Gastrocnemius medialis (tissue), 4 donors: ENCODE data around the gene C2orf78. TPM values are rescaled to one million over a fixed set of nuclear protein-coding genes. Genes with fewer than 3 reads are reported as not detected.

Experiments
- ATAC-seq, 2 donors: fragments of 150-250 bp; one replicate each; pipeline ENCODE4 v1.9.1; 2016
- DNase-seq, 2 donors: peaks; one replicate each; pipeline ENCODE4 v3.0.0-alpha.2; 2019
- H3K27ac ChIP-seq, 4 donors: fragments of 200-600 bp; sonication (generic); 1 replicate in 1 of 4; 2 replicates in 3 of 4; pipeline ENCODE4 v1.5.1; 2016 to 2018; ENCODE audit warnings: mild to moderate bottlenecking in 2 of 4, moderate library complexity in 1 of 4
- H3K27me3 ChIP-seq, 3 donors: fragments of 200-600 bp; sonication (generic) in 2 of 3; 1 replicate in 1 of 3; 2 replicates in 2 of 3; pipeline versions ENCODE4 v1.5.1 to v1.6.0; 2016 to 2019; ENCODE audit warnings: mild to moderate bottlenecking in 1 of 3, moderate library complexity in 1 of 3
- H3K36me3 ChIP-seq, 2 donors: fragments of 200-600 bp; sonication (generic) in 1 of 2; one replicate each; pipeline ENCODE4 v1.5.1; 2017 to 2018
- H3K4me1 ChIP-seq, 2 donors: fragments of 200-600 bp; sonication (generic) in 1 of 2; one replicate each; pipeline ENCODE4 v1.5.1; 2016 to 2017; ENCODE audit warnings: mild to moderate bottlenecking in 2 of 2
- H3K4me3 ChIP-seq, 4 donors: fragments of 200-600 bp; sonication (generic) in 3 of 4; 1 replicate in 1 of 4; 2 replicates in 3 of 4; pipeline ENCODE4 v1.5.1; 2016 to 2019; ENCODE audit warnings: mild to moderate bottlenecking in 2 of 4
- H3K9me3 ChIP-seq, 3 donors: fragments of 200-600 bp; sonication (generic) in 2 of 3; 1 replicate in 1 of 3; 2 replicates in 2 of 3; pipeline ENCODE4 v1.5.1; 2016 to 2019
- POLR2A ChIP-seq, 2 donors: fragments of 450-650 bp; IDR thresholded peaks; one replicate each; pipeline ENCODE4 v1.6.1; 2017; ENCODE audit warnings: antibody characterized with exemption in 2 of 2, mild to moderate bottlenecking in 2 of 2, moderate library complexity in 2 of 2
- in situ Hi-C, 4 donors: fragments of 200-750 bp; cut with MboI; loops; one replicate each; pipeline versions ENCODE4 v1.15.0 to v1.8.0; 2017; ENCODE audit warnings: low sequenced_read_pairs in 4 of 4
- intact Hi-C: fragments of 100-400 bp; cut with DNase I; formaldehyde crosslinking; loops from one replicate; pipeline ENCODE4 v1.15.1; 2023; ENCODE audit warnings: low total_unique reads
- total RNA-seq, 4 donors: library from RNA; depleted of rRNA; stranded (reverse); fragments of >200 nt; gene quantifications; one replicate each; pipeline versions ENCODE4 v1.1.0 to v1.2.3, GENCODE V29; 2016
- TF ChIP-seq, protein P1 (sequence below), 5 experiments: fragments of 450-650 bp in 3 of 5; fragments of 200-600 bp in 2 of 5; sonication (generic) in 2 of 5; IDR thresholded peaks in 4 of 5; conservative IDR thresholded peaks in 1 of 5; 1 replicate in 4 of 5; 2 replicates in 1 of 5; pipeline ENCODE4 v1.5.1; 2016 to 2019; ENCODE audit warnings: antibody characterized with exemption in 5 of 5, mild to moderate bottlenecking in 3 of 5, moderate library complexity in 3 of 5

C2orf78 gene
- total RNA-seq, 4 donors from 2014 or later, result 0.16 TPM; not detected in 3

DNA sequence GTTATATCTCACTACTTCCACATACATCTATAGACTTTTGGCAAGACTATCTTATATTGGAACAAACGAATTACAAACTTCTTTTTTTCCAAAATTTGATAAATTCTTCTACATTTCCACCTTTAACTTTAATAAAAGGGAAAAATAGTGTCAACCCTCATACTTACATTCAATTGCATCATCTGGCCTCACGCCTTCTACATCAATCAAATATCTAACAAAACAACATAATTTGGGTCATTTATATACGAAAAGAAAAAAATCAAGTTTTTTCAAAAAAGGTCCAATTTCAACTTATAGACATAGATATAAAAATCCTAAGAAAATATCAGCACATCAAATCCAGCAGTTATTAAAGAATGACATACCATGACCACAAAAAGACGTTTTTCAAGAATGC is 17.0 kb upstream of the C2orf78 start:
- TF ChIP-seq, protein P1, sequence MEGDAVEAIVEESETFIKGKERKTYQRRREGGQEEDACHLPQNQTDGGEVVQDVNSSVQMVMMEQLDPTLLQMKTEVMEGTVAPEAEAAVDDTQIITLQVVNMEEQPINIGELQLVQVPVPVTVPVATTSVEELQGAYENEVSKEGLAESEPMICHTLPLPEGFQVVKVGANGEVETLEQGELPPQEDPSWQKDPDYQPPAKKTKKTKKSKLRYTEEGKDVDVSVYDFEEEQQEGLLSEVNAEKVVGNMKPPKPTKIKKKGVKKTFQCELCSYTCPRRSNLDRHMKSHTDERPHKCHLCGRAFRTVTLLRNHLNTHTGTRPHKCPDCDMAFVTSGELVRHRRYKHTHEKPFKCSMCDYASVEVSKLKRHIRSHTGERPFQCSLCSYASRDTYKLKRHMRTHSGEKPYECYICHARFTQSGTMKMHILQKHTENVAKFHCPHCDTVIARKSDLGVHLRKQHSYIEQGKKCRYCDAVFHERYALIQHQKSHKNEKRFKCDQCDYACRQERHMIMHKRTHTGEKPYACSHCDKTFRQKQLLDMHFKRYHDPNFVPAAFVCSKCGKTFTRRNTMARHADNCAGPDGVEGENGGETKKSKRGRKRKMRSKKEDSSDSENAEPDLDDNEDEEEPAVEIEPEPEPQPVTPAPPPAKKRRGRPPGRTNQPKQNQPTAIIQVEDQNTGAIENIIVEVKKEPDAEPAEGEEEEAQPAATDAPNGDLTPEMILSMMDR (IDR thresholded peaks at IDR 0.05 in 4 of 5, conservative IDR thresholded peaks at IDR 0.05 in 1 of 5), result no peak
- no peak for TF ChIP-seq POLR2A (IDR thresholded peaks at IDR 0.05)
- Histone ChIP-seq H3K9me3 (no peaks in the 10 kb centered on the region), H3K4me1 (no peaks in the 10 kb centered on the region), H3K4me3 (no peak overlapping the region), H3K27ac (no peak overlapping the region), H3K27me3 (no peaks in the 10 kb centered on the region), H3K36me3 (peaks cover 8 to 86% of the 10 kb centered on the region in 2 donors)
- ATAC-seq (no peak), DNase-seq (no peak)
- in situ Hi-C loops (no loop called here), intact Hi-C loops (no loop called here)

DNA sequence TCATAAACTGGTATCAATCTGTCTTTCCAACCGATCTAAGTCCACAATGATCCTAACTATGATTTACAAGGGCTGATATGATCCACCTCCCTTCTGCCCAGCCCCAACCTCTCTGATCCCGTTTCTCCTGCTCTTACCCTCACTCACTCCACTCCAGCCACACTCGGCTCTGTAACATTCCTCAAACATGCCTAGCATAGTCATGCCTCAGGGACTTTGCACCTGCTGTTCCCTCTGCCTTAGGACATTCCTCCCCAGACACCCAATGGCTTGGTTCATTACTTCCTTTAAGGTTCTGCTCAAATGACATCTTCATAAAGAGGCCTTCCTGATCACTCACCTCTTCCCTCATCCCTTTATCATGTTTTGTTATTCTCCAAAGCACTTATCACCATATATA is 13.3 kb upstream of the C2orf78 start:
- H3K36me3 ChIP-seq, result peaks cover 4 to 80% of the 10 kb centered on the region in 2 donors
- no peaks in the 10 kb centered on the region for H3K4me1 ChIP-seq

DNA sequence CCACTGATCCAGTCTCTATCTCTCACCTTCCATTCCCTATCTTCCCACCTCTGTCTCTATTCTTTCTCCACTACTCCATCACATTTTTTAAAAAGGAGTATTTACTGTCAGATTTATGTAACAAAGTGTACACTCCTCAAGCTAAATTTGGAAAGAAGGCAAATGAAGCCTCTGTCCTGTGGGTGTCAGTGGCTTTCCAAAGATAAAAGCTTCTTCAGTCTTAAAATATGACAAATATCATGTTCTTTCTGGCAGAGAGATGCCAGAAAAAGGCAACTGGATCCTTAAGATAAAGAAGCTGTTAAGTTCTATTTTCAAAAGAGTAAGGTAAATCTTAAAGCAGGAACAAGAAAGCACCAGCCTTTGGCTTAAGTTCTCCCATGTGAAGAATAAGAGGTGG is 11.2 kb upstream of the C2orf78 start:
- no peak overlapping the region for H3K27ac ChIP-seq
- in situ Hi-C loops, result no loop called here
- no peak overlapping the region for H3K4me3 ChIP-seq
- intact Hi-C loops, result loop anchor here (10.0 kb wide), 1 partner anchor 78 kb away; no protein-coding TSS in a partner anchor
- DNase-seq (no peak), ATAC-seq (no peak)
- H3K9me3 ChIP-seq, result no peaks in the 10 kb centered on the region
- no peak for TF ChIP-seq POLR2A (IDR thresholded peaks at IDR 0.05)
- TF ChIP-seq, protein P1 (IDR thresholded peaks at IDR 0.05 in 4 of 5, conservative IDR thresholded peaks at IDR 0.05 in 1 of 5), result no peak
- H3K36me3 ChIP-seq, result peaks cover 4 to 76% of the 10 kb centered on the region in 2 donors
- H3K27me3 ChIP-seq, result no peaks in the 10 kb centered on the region
- no peaks in the 10 kb centered on the region for H3K4me1 ChIP-seq

More for the DNA sequence above, 13.3 kb upstream of the C2orf78 start:
- no peaks in the 10 kb centered on the region for H3K27me3 ChIP-seq
- in situ Hi-C loops (no loop called here), intact Hi-C loops (loop anchor here (10.0 kb wide), 1 partner anchor 76 kb away; no protein-coding TSS in a partner anchor)
- ATAC-seq, result no peak
- DNase-seq, result no peak
- no peak overlapping the region for H3K4me3 ChIP-seq
- no peaks in the 10 kb centered on the region for H3K9me3 ChIP-seq
- no peak for TF ChIP-seq POLR2A (IDR thresholded peaks at IDR 0.05)
- TF ChIP-seq, protein P1 (IDR thresholded peaks at IDR 0.05 in 4 of 5, conservative IDR thresholded peaks at IDR 0.05 in 1 of 5), result no peak
- no peak overlapping the region for H3K27ac ChIP-seq

DNA sequence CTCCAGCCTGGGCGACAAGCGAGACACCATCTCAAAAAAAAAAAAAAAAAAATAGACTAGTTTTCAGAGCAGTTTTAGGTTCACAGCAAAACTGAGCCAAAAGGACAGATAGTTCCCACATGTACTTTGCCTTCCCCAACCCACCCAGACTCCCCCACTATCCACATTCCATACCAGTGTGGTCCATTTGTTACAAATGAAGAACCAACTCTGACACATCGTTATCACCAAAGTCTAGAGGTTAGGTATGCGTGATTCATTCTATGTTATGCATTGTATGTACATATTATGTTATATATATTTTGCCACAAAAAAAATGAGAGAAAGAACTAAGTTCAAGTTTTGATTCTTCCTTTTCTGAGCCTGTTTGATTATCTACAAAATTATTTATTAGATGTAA is 7.6 kb upstream of the C2orf78 start:
- H3K27ac ChIP-seq, result no peak overlapping the region

More for the DNA sequence above, 7.6 kb upstream of the C2orf78 start:
- in situ Hi-C loops, result loop anchor here in 2 of 4 donors (25.0 kb wide), 1 partner anchor 89 kb away; no protein-coding TSS in a partner anchor
- no peak overlapping the region for H3K4me3 ChIP-seq
- intact Hi-C loops, result loop anchor here (10.0 kb wide), 1 partner anchor 82 kb away; no protein-coding TSS in a partner anchor
- no peaks in the 10 kb centered on the region for H3K9me3 ChIP-seq
- no peak for DNase-seq
- H3K4me1 ChIP-seq, result peaks cover 13 to 15% of the 10 kb centered on the region in 2 donors
- H3K27me3 ChIP-seq, result no peaks in the 10 kb centered on the region
- peaks cover 0 to 55% of the 10 kb centered on the region in 2 donors for H3K36me3 ChIP-seq
- ATAC-seq, result no peak
- TF ChIP-seq, protein P1 (IDR thresholded peaks at IDR 0.05 in 4 of 5, conservative IDR thresholded peaks at IDR 0.05 in 1 of 5), result no peak
- TF ChIP-seq POLR2A (IDR thresholded peaks at IDR 0.05), result no peak
